AG09309 (cell line): ENCODE results near the gene ENTHD1.

ENCODE experiments used
- DNase-seq: peaks from one replicate; pipeline ENCODE4 v3.0.0-alpha.2; 2010; ENCODE audit warnings: low read depth
- H3K4me3 ChIP-seq: 2 replicates; pipeline ENCODE4 v1.5.1; 2011; ENCODE audit warnings: mild to moderate bottlenecking, low read depth, low read length, moderate library complexity; ENCODE audit not compliant: control insufficient read depth
- CTCF ChIP-seq: IDR thresholded peaks from 2 replicates; pipeline ENCODE4 v1.5.1; 2011; ENCODE audit warnings: mild to moderate bottlenecking, low read depth, low read length, inconsistent platforms; ENCODE audit not compliant: insufficient read depth, control insufficient read depth; ENCODE audit errors: missing control alignments

The ENTHD1 gene

GRCh38 chr22:39707816-39708215 is 185.7 kb downstream of the ENTHD1 start:
- no peak for DNase-seq
- H3K4me3 ChIP-seq: no peak overlapping the region
- TF ChIP-seq CTCF: no peak

GRCh38 chr22:39707351-39707750 is 186.2 kb downstream of the ENTHD1 start:
- no peak for TF ChIP-seq CTCF
- H3K4me3 ChIP-seq: no peak overlapping the region

GRCh38 chr22:39706376-39707140 is 187.0 kb downstream of the ENTHD1 start:
- no peak overlapping the region for H3K4me3 ChIP-seq
- no peak for TF ChIP-seq CTCF
- DNase-seq: no peak

More at GRCh38 chr22:39707351-39707750, 186.2 kb downstream of the ENTHD1 start:
- DNase-seq: no peak

GRCh38 chr22:39705386-39705785 is 188.2 kb downstream of the ENTHD1 start:
- no peak overlapping the region for H3K4me3 ChIP-seq
- DNase-seq: no peak
- no peak for TF ChIP-seq CTCF

- no peak for TF ChIP-seq CTCF
- H3K4me3 ChIP-seq: no peak overlapping the region
- DNase-seq: no peak
Measured at GRCh38 chr22:39703928-39704639, 189.5 kb downstream of the ENTHD1 start.

- no peak for DNase-seq
- H3K4me3 ChIP-seq: no peak overlapping the region
- TF ChIP-seq CTCF: no peak
Measured at GRCh38 chr22:39703091-39703490, 190.5 kb downstream of the ENTHD1 start.
